HepG2 (cell line): ENCODE measurements around the gene ENDOU. TPM values are rescaled to one million over a fixed set of nuclear protein-coding genes. Genes with fewer than 3 reads are reported as not detected.

Experiments
- ATAC-seq: fragments of 200-7000 bp; cut with Tn5 transposase; 3 replicates; pipeline ENCODE4 v1.9.1; 2020; ENCODE audit warnings: mild to moderate bottlenecking, moderate library complexity
- BruUV-seq: library from RNA; stranded (reverse); fragments of 400-500 nt; replicated peaks from 2 replicates; lab custom pipeline; 2021; lab: Mats Ljungman, UMichigan
- CTCF ChIA-PET: fragments of 300-600 bp; formaldehyde crosslinking; extraction: SDS; loops from one replicate; lab custom pipeline; 2021; ENCODE audit warnings: low total read pairs, inconsistent platforms, low intra/inter-chr PET ratio; lab: Yijun Ruan, JAX
- POLR2A ChIA-PET: fragments of 350-600 bp; sonication (Branson Sonifier 250); formaldehyde crosslinking; loops from one replicate; lab custom pipeline; 2020; ENCODE audit warnings: antibody characterized with exemption, inconsistent platforms; lab: Yijun Ruan, JAX
- DNase-seq: peaks from one replicate; pipeline ENCODE4 v3.0.0-alpha.2; 2015; ENCODE audit warnings: low spot score
- FAIRE-seq: peaks from 3 replicates; lab custom pipeline; 2011; peaks lifted over from hg19 to GRCh38; lab: Jason Lieb, UNC
- H2AFZ ChIP-seq: one replicate; pipeline ENCODE4 v1.6.1; 2011; ENCODE audit warnings: low read length, inconsistent platforms
- H3K27ac ChIP-seq: fragments of 300-600 bp; 3 replicates; pipeline ENCODE4 v1.8.0; 2011; ENCODE audit warnings: mixed run types, mild to moderate bottlenecking, mixed read lengths, low read length, inconsistent platforms; ENCODE audit not compliant: insufficient read depth; ENCODE audit errors: extremely low read length
- H3K27me3 ChIP-seq, 2 experiments: fragments of 200-600 bp in 1 of 2; 2 replicates in 1 of 2; 3 replicates in 1 of 2; pipeline versions ENCODE4 v1.6.0 to v1.8.0; 2011; ENCODE audit warnings: low read length in 2 of 2, mild to moderate bottlenecking in 2 of 2, moderate library complexity in 2 of 2, inconsistent platforms in 1 of 2; ENCODE audit not compliant: insufficient read depth in 2 of 2, control insufficient read depth in 1 of 2
- H3K36me3 ChIP-seq, 2 experiments: fragments of 200-600 bp in 1 of 2; replicated peaks in 1 of 2; 2 replicates in 1 of 2; 3 replicates in 1 of 2; pipeline versions ENCODE4 v1.5.1 to v1.8.0; 2011; ENCODE audit warnings: low read length in 2 of 2, inconsistent platforms in 1 of 2; ENCODE audit not compliant: insufficient read depth in 2 of 2, control insufficient read depth in 1 of 2
- H3K4me1 ChIP-seq: 2 replicates; pipeline ENCODE4 v1.5.1; 2012; ENCODE audit warnings: low read length, inconsistent platforms; ENCODE audit not compliant: insufficient read depth
- H3K4me2 ChIP-seq: 2 replicates; pipeline ENCODE4 v1.6.0; 2011; ENCODE audit warnings: low read depth, low read length, inconsistent platforms
- H3K4me3 ChIP-seq, 3 experiments: fragments of 200-600 bp in 1 of 3; sonication (generic), shearing (Covaris generic) in 1 of 3; replicated peaks in 1 of 3; 2 replicates each; pipeline ENCODE4 v1.5.1; 2011 to 2016; ENCODE audit warnings: low read length in 3 of 3, inconsistent platforms in 2 of 3, low read depth in 2 of 3, mild to moderate bottlenecking in 2 of 3, control low read depth in 1 of 3, mixed read lengths in 1 of 3; ENCODE audit not compliant: insufficient read depth in 1 of 3
- H3K79me2 ChIP-seq: one replicate; pipeline ENCODE4 v1.6.1; 2011; ENCODE audit warnings: low read length, inconsistent platforms; ENCODE audit not compliant: insufficient read depth
- H3K9ac ChIP-seq: 2 replicates; pipeline ENCODE4 v1.6.0; 2011; ENCODE audit warnings: mild to moderate bottlenecking, low read depth, low read length, inconsistent platforms; ENCODE audit not compliant: insufficient read depth
- H3K9me3 ChIP-seq: 2 replicates; pipeline ENCODE4 v1.5.1; 2012; ENCODE audit warnings: mild to moderate bottlenecking, low read length
- H4K20me1 ChIP-seq: 2 replicates; pipeline ENCODE4 v1.6.0; 2011; ENCODE audit warnings: inconsistent platforms, mild to moderate bottlenecking, low read length, moderate library complexity; ENCODE audit not compliant: insufficient read depth
- EEA1 ChIP-seq: sonication (generic); formaldehyde crosslinking; IDR thresholded peaks from 2 replicates; pipeline ENCODE4 v1.5.1; 2020; ENCODE audit warnings: mild to moderate bottlenecking, missing genetic modification reagents, borderline replicate concordance
- ETV6 ChIP-seq: sonication (generic); formaldehyde crosslinking; conservative IDR thresholded peaks from 2 replicates; pipeline ENCODE4 v1.4.0; 2020; ENCODE audit warnings: missing genetic modification reagents
- FLYWCH1 ChIP-seq: sonication (generic); formaldehyde crosslinking; IDR thresholded peaks from 2 replicates; pipeline ENCODE4 v1.8.1; 2023; ENCODE audit warnings: mild to moderate bottlenecking, missing genetic modification reagents
- FOXA1 ChIP-seq, 2 experiments: fragments of 450-650 bp in 1 of 2; sonication (generic) in 1 of 2; formaldehyde crosslinking in 1 of 2; IDR thresholded peaks; 2 replicates each; pipeline versions ENCODE4 v1.4.0 to v1.6.1; 2016 to 2020; ENCODE audit warnings: missing genetic modification reagents in 1 of 2
- JUN ChIP-seq: sonication (generic); formaldehyde crosslinking; IDR thresholded peaks from 2 replicates; pipeline ENCODE4 v1.4.0; 2020; ENCODE audit warnings: mild to moderate bottlenecking, missing genetic modification reagents
- PAWR ChIP-seq: sonication (generic); formaldehyde crosslinking; IDR thresholded peaks from 2 replicates; pipeline ENCODE4 v1.4.0; 2020; ENCODE audit warnings: missing genetic modification reagents, mild to moderate bottlenecking, borderline replicate concordance
- RNF219 ChIP-seq: sonication (generic); formaldehyde crosslinking; IDR thresholded peaks from 2 replicates; pipeline ENCODE4 v1.5.0; 2020; ENCODE audit warnings: mild to moderate bottlenecking, missing genetic modification reagents
- SP1 ChIP-seq, 2 experiments: fragments of 450-650 bp in 1 of 2; sonication (generic) in 1 of 2; formaldehyde crosslinking in 1 of 2; IDR thresholded peaks; 2 replicates each; pipeline versions ENCODE4 v1.4.0 to v1.6.1; 2016 to 2020; ENCODE audit warnings: missing genetic modification reagents in 1 of 2
- ZBED4 ChIP-seq: sonication (generic); formaldehyde crosslinking; IDR thresholded peaks from 2 replicates; pipeline ENCODE4 v1.4.0; 2020; ENCODE audit warnings: missing genetic modification reagents, borderline replicate concordance
- ZBTB49 ChIP-seq: sonication (generic); formaldehyde crosslinking; IDR thresholded peaks from 2 replicates; pipeline ENCODE4 v1.4.0; 2020; ENCODE audit warnings: missing genetic modification reagents, borderline replicate concordance
- ZNF572 ChIP-seq: sonication (generic); formaldehyde crosslinking; IDR thresholded peaks from 2 replicates; pipeline ENCODE4 v1.5.1; 2020; ENCODE audit warnings: mild to moderate bottlenecking, missing genetic modification reagents
- ZNF761 ChIP-seq: sonication (generic); formaldehyde crosslinking; conservative IDR thresholded peaks from 2 replicates; pipeline ENCODE4 v1.4.0; 2020; ENCODE audit warnings: mild to moderate bottlenecking, missing genetic modification reagents
- ZNF784 ChIP-seq: sonication (generic); formaldehyde crosslinking; IDR thresholded peaks from 2 replicates; pipeline ENCODE4 v1.5.1; 2020; ENCODE audit warnings: missing genetic modification reagents, mild to moderate bottlenecking, borderline replicate concordance
- WGBS: methylation state at CpG from one replicate; pipeline ENCODE4 v1.1.6; 2017; ENCODE audit warnings: low lambda C conversion rate; 5-methylcytosine and 5-hydroxymethylcytosine counted together
- in situ Hi-C: cut with HindIII; loops from 2 replicates; pipeline ENCODE4 v1.10.0; 2017; ENCODE audit warnings: low pct_unique_long_range_greater_than_20kb; ENCODE audit not compliant: extremely low pct_ligation_motif_present
- intact Hi-C: fragments of 100-400 bp; cut with micrococcal nuclease; formaldehyde crosslinking; loops from one replicate; pipeline ENCODE4 v1.10.0; 2022; ENCODE audit not compliant: unreplicated experiment
- polyA plus RNA-seq, 8 experiments: library from polyadenylated mRNA; depleted of rRNA in 3 of 8; stranded (reverse) in 7 of 8; unstranded in 1 of 8; fragments of >200 nt; fragmentation: Illumina TruSeq in 4 of 8; extraction: Trizol in 4 of 8; gene quantifications; 2 replicates each; pipeline versions ENCODE4 v1.2.1 to v1.2.3, GENCODE V29; 2011 to 2016; ENCODE audit warnings: low read depth in 4 of 8, missing spikeins in 1 of 8, mixed read lengths in 1 of 8; ENCODE audit not compliant: insufficient read depth in 1 of 8
- total RNA-seq, 5 experiments: library from RNA; depleted of rRNA; stranded (reverse); fragments of >200 nt; fragmentation: Illumina TruSeq; extraction: Trizol; gene quantifications; 2 replicates each; pipeline ENCODE4 v1.2.3, GENCODE V29; 2016; ENCODE audit warnings: low read depth in 1 of 5

ENDOU gene
- total and polyA plus RNA-seq, 2 of the 13 experiments (the other 11 are each of a cell fraction or from before 2014, with no cell fraction given): not detected

GRCh38 chr12:47757840-47758583 is 32.7 kb upstream of the ENDOU start:
- Histone ChIP-seq H3K79me2 (no peaks in the 10 kb centered on the region), H3K36me3 (no peaks in the 10 kb centered on the region), H3K27me3 (peaks cover 4 to 44% of the 10 kb centered on the region in 2 experiments; a peak in 4 of 5 replicates), H3K9me3 (no peaks in the 10 kb centered on the region), H4K20me1 (no peaks in the 10 kb centered on the region), H2AFZ (no peak overlapping the region), H3K4me3 (peak overlapping the region in 1 of 3 experiments; percentile 75; a peak in 1 of 6 replicates), H3K9ac (no peak overlapping the region), H3K4me2 (peak overlapping the region; percentile 83), H3K27ac (no peak overlapping the region), H3K4me1 (peaks cover 25% of the 10 kb centered on the region)
- FAIRE-seq (no peak), ATAC-seq (peak; percentile 9), DNase-seq (no peak)
- 18% methylated on average over 5 of the region's 20 CpGs for WGBS
- in situ Hi-C loops: no loop called here
- BruUV-seq: no TSS peak
- ChIA-PET POLR2A (interaction anchor here (2.4 kb wide), 1 partner anchor 15 kb away, joined by 6 read pairs; the partner anchor contains the start of gene SLC48A1), CTCF (interaction anchor here (1.4 to 2.4 kb wide), 2 partner anchors 16 to 80 kb away, joined by 3 to 14 read pairs; no protein-coding TSS in a partner anchor)
- intact Hi-C loops: no loop called here
- TF ChIP-seq EEA1 (no peak), PAWR (CRISPR knock-in tag) (no peak), JUN (no peak), ZBED4 (CRISPR knock-in tag) (no peak), SP1 (IDR thresholded peaks at IDR 0.05) (no peak), SP1 (CRISPR knock-in tag; IDR thresholded peaks at IDR 0.05) (no peak), ZNF572 (CRISPR knock-in tag) (no peak), RNF219 (no peak), ZBTB49 (no peak), FOXA1 (IDR thresholded peaks at IDR 0.05) (no peak), FOXA1 (CRISPR knock-in tag; IDR thresholded peaks at IDR 0.05) (no peak), ZNF761 (no peak), ZNF784 (CRISPR knock-in tag) (no peak), FLYWCH1 (no peak), ETV6 (CRISPR knock-in tag) (no peak)
